WTC11 (cell line): ENCODE measurements around the gene MTREX. TPM values are rescaled to one million over a fixed set of nuclear protein-coding genes. Genes with fewer than 3 reads are reported as not detected.

Experiments
- ATAC-seq: fragments of 200-7000 bp; cut with Tn5 transposase; 2 replicates; pipeline ENCODE4 v1.10.0; 2021; ENCODE audit warnings: mild to moderate bottlenecking, moderate library complexity
- CTCF ChIA-PET: fragments of 300-600 bp; sonication (Branson Sonifier 250); formaldehyde crosslinking; loops from one replicate; lab custom pipeline; 2021; ENCODE audit warnings: antibody characterized with exemption; lab: Charles Lee
- POLR2A ChIA-PET: fragments of 350-600 bp; sonication (Branson Sonifier 250); formaldehyde crosslinking; loops from one replicate; lab custom pipeline; 2021; ENCODE audit warnings: antibody characterized with exemption; lab: Charles Lee
- DNase-seq: peaks from one replicate; pipeline ENCODE4 v3.0.0; 2021; ENCODE audit warnings: low spot score
- H3K27ac Mint-ChIP-seq: 2 replicates; pipeline ENCODE4 v1.8.0; 2021; ENCODE audit warnings: mixed read lengths
- H3K27me3 Mint-ChIP-seq: 2 replicates; pipeline ENCODE4 v1.8.0; 2021; ENCODE audit warnings: low read depth, mild to moderate bottlenecking, moderate library complexity, mixed read lengths
- H3K36me3 Mint-ChIP-seq: 2 replicates; pipeline ENCODE4 v1.8.0; 2021; ENCODE audit warnings: mixed read lengths
- H3K4me1 Mint-ChIP-seq: 2 replicates; pipeline ENCODE4 v1.8.0; 2022; ENCODE audit warnings: mixed read lengths
- H3K4me3 Mint-ChIP-seq: 2 replicates; pipeline ENCODE4 v1.8.0; 2021; ENCODE audit warnings: mild to moderate bottlenecking, moderate library complexity, mixed read lengths
- H3K9me3 Mint-ChIP-seq: 2 replicates; pipeline ENCODE4 v1.8.0; 2021; ENCODE audit warnings: mixed read lengths
- AFF4 ChIP-seq: sonication (generic); formaldehyde crosslinking; IDR thresholded peaks from 2 replicates; pipeline ENCODE4 v1.8.1; 2023; ENCODE audit warnings: mild to moderate bottlenecking, missing genetic modification reagents, borderline replicate concordance
- EMX1 ChIP-seq: fragments of 250-450 bp; sonication (Bioruptor Pico); IDR thresholded peaks from 2 replicates; pipeline ENCODE4 v1.8.0; 2021; ENCODE audit warnings: mild to moderate bottlenecking
- ETV6 ChIP-seq: sonication (generic); formaldehyde crosslinking; IDR thresholded peaks from 2 replicates; pipeline ENCODE4 v1.8.1; 2022; ENCODE audit warnings: mild to moderate bottlenecking, missing genetic modification reagents
- FOXK1 ChIP-seq: sonication (generic); formaldehyde crosslinking; IDR thresholded peaks from 2 replicates; pipeline ENCODE4 v1.8.0; 2022; ENCODE audit warnings: mild to moderate bottlenecking, moderate library complexity, missing genetic modification reagents
- FOXP1 ChIP-seq: sonication (generic); formaldehyde crosslinking; IDR thresholded peaks from 2 replicates; pipeline ENCODE4 v1.8.0; 2022; ENCODE audit warnings: missing genetic modification reagents, mild to moderate bottlenecking, moderate library complexity, borderline replicate concordance
- IRF1 ChIP-seq: sonication (generic); formaldehyde crosslinking; IDR thresholded peaks from 2 replicates; pipeline ENCODE4 v1.8.0; 2023; ENCODE audit warnings: missing genetic modification reagents
- NFATC4 ChIP-seq: fragments of 250-450 bp; sonication (Bioruptor Pico); IDR thresholded peaks from 2 replicates; pipeline ENCODE4 v1.9.0; 2021; ENCODE audit warnings: mild to moderate bottlenecking
- NR3C1 ChIP-seq: sonication (generic); formaldehyde crosslinking; conservative IDR thresholded peaks from 2 replicates; pipeline ENCODE4 v1.8.1; 2023; ENCODE audit warnings: low read depth, mild to moderate bottlenecking, missing genetic modification reagents
- OVOL2 ChIP-seq: fragments of 250-450 bp; sonication (Bioruptor Pico); IDR thresholded peaks from 2 replicates; pipeline ENCODE4 v1.9.0; 2021; ENCODE audit warnings: mild to moderate bottlenecking, borderline replicate concordance
- PRRX2 ChIP-seq: fragments of 250-450 bp; sonication (Bioruptor Pico); IDR thresholded peaks from 2 replicates; pipeline ENCODE4 v1.8.0; 2021; ENCODE audit warnings: mild to moderate bottlenecking
- RELA ChIP-seq: sonication (generic); formaldehyde crosslinking; IDR thresholded peaks from 2 replicates; pipeline ENCODE4 v1.8.1; 2022; ENCODE audit warnings: missing genetic modification reagents, mild to moderate bottlenecking, borderline replicate concordance
- ZNF219 ChIP-seq: sonication (generic); formaldehyde crosslinking; IDR thresholded peaks from 2 replicates; pipeline ENCODE4 v1.8.0; 2023; ENCODE audit warnings: missing genetic modification reagents, mild to moderate bottlenecking, borderline replicate concordance
- total RNA-seq: library from RNA; stranded (reverse); gene quantifications from 3 replicates; pipeline ENCODE4 v1.2.3, GENCODE V29; 2021
- TF ChIP-seq, protein P1 (sequence below): sonication (generic); formaldehyde crosslinking; IDR thresholded peaks from 2 replicates; pipeline ENCODE4 v1.8.0; 2023; ENCODE audit warnings: mild to moderate bottlenecking, missing genetic modification reagents
- TF ChIP-seq, protein P2 (sequence below): sonication (generic); formaldehyde crosslinking; IDR thresholded peaks from 2 replicates; pipeline ENCODE4 v1.8.0; 2022; ENCODE audit warnings: mild to moderate bottlenecking, missing genetic modification reagents
- TF ChIP-seq, protein P3 (sequence below): fragments of 250-450 bp; sonication (Bioruptor Pico); IDR thresholded peaks from 2 replicates; pipeline ENCODE4 v1.9.0; 2021; ENCODE audit warnings: moderate library complexity, mild to moderate bottlenecking, inconsistent platforms, borderline replicate concordance

MTREX gene
- total RNA-seq, 1 experiment from 2014 or later = 110 TPM

- no peaks in the 10 kb centered on the region for H3K27me3 Mint-ChIP-seq
These were observed 6.3 kb downstream of the MTREX start for GRCh38 chr5:55313870-55314617.

DNA sequence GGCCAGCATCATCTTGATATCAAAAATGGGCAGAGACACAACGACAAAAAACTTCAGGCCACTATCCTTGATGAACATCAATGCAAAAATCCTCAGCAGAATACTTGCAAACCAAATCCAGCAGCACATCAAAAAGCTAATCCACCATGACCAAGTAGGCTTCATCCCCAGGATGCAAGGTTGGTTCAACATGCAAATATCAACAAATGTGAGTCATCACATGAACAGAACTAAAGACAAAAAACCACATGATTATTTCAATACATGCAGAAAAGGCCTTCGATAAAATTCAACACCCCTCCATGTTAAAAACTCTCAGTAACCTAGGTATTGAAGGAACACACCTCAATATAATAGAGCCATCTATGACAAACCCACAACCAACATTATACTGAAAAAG lies 8.5 kb downstream of the MTREX start:
- ATAC-seq (no peak), DNase-seq (no peak)
- H3K4me1 Mint-ChIP-seq = peaks cover 16% of the 10 kb centered on the region
- peaks cover 20% of the 10 kb centered on the region for H3K9me3 Mint-ChIP-seq
- peaks cover 39% of the 10 kb centered on the region for H3K36me3 Mint-ChIP-seq
- ChIA-PET CTCF (no interaction called here), POLR2A (interaction anchor here (1.4 kb wide), 1 partner anchor 9 kb away, joined by 4 read pairs; the partner anchor contains the start of genes DHX29 and MTREX)
- TF ChIP-seq FOXK1 (CRISPR knock-in tag) (no peak), EMX1 (CRISPR knock-in tag) (no peak), FOXP1 (CRISPR knock-in tag) (no peak), RELA (CRISPR knock-in tag) (no peak)
- TF ChIP-seq, protein P1, sequence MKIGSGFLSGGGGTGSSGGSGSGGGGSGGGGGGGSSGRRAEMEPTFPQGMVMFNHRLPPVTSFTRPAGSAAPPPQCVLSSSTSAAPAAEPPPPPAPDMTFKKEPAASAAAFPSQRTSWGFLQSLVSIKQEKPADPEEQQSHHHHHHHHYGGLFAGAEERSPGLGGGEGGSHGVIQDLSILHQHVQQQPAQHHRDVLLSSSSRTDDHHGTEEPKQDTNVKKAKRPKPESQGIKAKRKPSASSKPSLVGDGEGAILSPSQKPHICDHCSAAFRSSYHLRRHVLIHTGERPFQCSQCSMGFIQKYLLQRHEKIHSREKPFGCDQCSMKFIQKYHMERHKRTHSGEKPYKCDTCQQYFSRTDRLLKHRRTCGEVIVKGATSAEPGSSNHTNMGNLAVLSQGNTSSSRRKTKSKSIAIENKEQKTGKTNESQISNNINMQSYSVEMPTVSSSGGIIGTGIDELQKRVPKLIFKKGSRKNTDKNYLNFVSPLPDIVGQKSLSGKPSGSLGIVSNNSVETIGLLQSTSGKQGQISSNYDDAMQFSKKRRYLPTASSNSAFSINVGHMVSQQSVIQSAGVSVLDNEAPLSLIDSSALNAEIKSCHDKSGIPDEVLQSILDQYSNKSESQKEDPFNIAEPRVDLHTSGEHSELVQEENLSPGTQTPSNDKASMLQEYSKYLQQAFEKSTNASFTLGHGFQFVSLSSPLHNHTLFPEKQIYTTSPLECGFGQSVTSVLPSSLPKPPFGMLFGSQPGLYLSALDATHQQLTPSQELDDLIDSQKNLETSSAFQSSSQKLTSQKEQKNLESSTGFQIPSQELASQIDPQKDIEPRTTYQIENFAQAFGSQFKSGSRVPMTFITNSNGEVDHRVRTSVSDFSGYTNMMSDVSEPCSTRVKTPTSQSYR (CRISPR knock-in tag) = no peak
- H3K27me3 Mint-ChIP-seq = no peaks in the 10 kb centered on the region
- no peak overlapping the region for H3K27ac Mint-ChIP-seq
- no peak overlapping the region for H3K4me3 Mint-ChIP-seq

More at GRCh38 chr5:55313870-55314617, 6.3 kb downstream of the MTREX start:
- H3K9me3 Mint-ChIP-seq = peaks cover 13% of the 10 kb centered on the region
- peaks cover 17% of the 10 kb centered on the region for H3K4me1 Mint-ChIP-seq
- TF ChIP-seq, protein P2, sequence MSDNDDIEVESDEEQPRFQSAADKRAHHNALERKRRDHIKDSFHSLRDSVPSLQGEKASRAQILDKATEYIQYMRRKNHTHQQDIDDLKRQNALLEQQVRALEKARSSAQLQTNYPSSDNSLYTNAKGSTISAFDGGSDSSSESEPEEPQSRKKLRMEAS (CRISPR knock-in tag) = no peak
- TF ChIP-seq, protein P3, sequence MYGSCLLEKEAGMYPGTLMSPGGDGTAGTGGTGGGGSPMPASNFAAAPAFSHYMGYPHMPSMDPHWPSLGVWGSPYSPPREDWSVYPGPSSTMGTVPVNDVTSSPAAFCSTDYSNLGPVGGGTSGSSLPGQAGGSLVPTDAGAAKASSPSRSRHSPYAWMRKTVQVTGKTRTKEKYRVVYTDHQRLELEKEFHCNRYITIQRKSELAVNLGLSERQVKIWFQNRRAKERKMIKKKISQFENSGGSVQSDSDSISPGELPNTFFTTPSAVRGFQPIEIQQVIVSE (CRISPR knock-in tag) = no peak
- TF ChIP-seq NFATC4 (CRISPR knock-in tag) (no peak), IRF1 (no peak), OVOL2 (CRISPR knock-in tag) (no peak), ZNF219 (CRISPR knock-in tag) (no peak), RELA (CRISPR knock-in tag) (no peak), PRRX2 (CRISPR knock-in tag) (no peak), NR3C1 (no peak), AFF4 (no peak), ETV6 (CRISPR knock-in tag) (no peak)
- H3K27ac Mint-ChIP-seq = peak overlapping the region; percentile 58
- DNase-seq = no peak
- H3K4me3 Mint-ChIP-seq = no peak overlapping the region
- CTCF ChIA-PET = no interaction called here
- H3K36me3 Mint-ChIP-seq = peaks cover 36% of the 10 kb centered on the region
- ATAC-seq = no peak
- POLR2A ChIA-PET = no interaction called here
